ENCODE measurements around the gene BOC. TPM values are rescaled to one million over a fixed set of nuclear protein-coding genes. Genes with fewer than 3 reads are reported as not detected.

Gene BOC
- total and polyA plus RNA-seq, 10 donors, result 1.5 to 21.9 (median 13.5) TPM

GRCh38 chr3:113226491-113226890 is 15.1 kb downstream of the BOC start:
- WGBS, 5 donors, result 87 to 96% (median 92%) methylated on average over 3 of the region's 3 CpGs
- intact Hi-C loops (cut with DNase I; ENCODE audit: low total_unique reads), result no loop called here
- TF ChIP-seq POLR2AphosphoS5 (IDR thresholded peaks at IDR 0.05) (no peak), POLR2A (IDR thresholded peaks at IDR 0.05) (no peak)
- TF ChIP-seq, protein P1, sequence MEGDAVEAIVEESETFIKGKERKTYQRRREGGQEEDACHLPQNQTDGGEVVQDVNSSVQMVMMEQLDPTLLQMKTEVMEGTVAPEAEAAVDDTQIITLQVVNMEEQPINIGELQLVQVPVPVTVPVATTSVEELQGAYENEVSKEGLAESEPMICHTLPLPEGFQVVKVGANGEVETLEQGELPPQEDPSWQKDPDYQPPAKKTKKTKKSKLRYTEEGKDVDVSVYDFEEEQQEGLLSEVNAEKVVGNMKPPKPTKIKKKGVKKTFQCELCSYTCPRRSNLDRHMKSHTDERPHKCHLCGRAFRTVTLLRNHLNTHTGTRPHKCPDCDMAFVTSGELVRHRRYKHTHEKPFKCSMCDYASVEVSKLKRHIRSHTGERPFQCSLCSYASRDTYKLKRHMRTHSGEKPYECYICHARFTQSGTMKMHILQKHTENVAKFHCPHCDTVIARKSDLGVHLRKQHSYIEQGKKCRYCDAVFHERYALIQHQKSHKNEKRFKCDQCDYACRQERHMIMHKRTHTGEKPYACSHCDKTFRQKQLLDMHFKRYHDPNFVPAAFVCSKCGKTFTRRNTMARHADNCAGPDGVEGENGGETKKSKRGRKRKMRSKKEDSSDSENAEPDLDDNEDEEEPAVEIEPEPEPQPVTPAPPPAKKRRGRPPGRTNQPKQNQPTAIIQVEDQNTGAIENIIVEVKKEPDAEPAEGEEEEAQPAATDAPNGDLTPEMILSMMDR (IDR thresholded peaks at IDR 0.05 in 8 of 11, conservative IDR thresholded peaks at IDR 0.05 in 3 of 11), result no peak
- H3K4me1 ChIP-seq, result peaks cover 0 to 5% (median 0%) of the 10 kb centered on the region in 6 donors
- DNase-seq, result no peak
- H3K27me3 ChIP-seq (replicated peaks in 1 of 7), result peaks cover 0 to 6% (median 0%) of the 10 kb centered on the region in 7 donors
- no peaks in the 10 kb centered on the region for H3K36me3 ChIP-seq
- no peak overlapping the region for H3K27ac ChIP-seq
- H3K4me3 ChIP-seq, result no peak overlapping the region
- no peaks in the 10 kb centered on the region for H3K9me3 ChIP-seq

DNA sequence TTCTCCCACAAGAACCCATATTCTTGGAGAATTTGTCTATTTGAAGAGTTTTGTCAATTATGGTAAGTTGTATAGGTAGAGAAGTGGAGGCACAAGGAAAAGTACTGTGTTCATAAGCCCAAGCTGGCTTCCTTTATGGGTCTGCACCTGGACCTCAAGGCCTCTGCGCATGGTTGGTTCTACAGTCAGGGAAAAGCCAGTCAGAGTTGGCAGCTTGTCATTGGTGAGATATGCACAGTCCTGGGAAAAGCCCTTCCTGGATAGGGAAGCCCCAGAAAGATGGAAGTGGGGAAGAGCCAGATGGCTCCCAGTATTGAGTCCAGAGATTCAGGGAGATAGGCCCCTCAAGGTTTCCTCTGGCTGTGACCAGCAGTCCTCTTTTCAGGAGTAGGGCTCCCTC is 15.8 kb downstream of the BOC start:
- 87 to 100% (median 97%) methylated on average over 1 of the region's 1 CpG for WGBS, 5 donors
- TF ChIP-seq POLR2AphosphoS5 (IDR thresholded peaks at IDR 0.05), result no peak
- TF ChIP-seq POLR2A (IDR thresholded peaks at IDR 0.05), result no peak
- TF ChIP-seq, protein P1 (IDR thresholded peaks at IDR 0.05 in 8 of 11, conservative IDR thresholded peaks at IDR 0.05 in 3 of 11), result no peak

GRCh38 chr3:113228498-113229286 is 17.3 kb downstream of the BOC start:
- 45 to 81% (median 74%) methylated on average over 5 to 6 of the region's 6 CpGs for WGBS, 5 donors
- DNase-seq, result no peak
- Histone ChIP-seq H3K27me3 (replicated peaks in 1 of 7) (peaks cover 0 to 2% (median 0%) of the 10 kb centered on the region in 7 donors), H3K4me1 (peaks cover 0 to 5% (median 2%) of the 10 kb centered on the region in 6 donors), H3K27ac (no peak overlapping the region), H3K4me3 (no peak overlapping the region), H3K36me3 (no peaks in the 10 kb centered on the region), H3K9me3 (no peaks in the 10 kb centered on the region)
- intact Hi-C loops (cut with DNase I; ENCODE audit: low total_unique reads), result no loop called here
- TF ChIP-seq, protein P1 (IDR thresholded peaks at IDR 0.05 in 8 of 11, conservative IDR thresholded peaks at IDR 0.05 in 3 of 11), result no peak
- TF ChIP-seq POLR2AphosphoS5 (IDR thresholded peaks at IDR 0.05) (no peak), POLR2A (IDR thresholded peaks at IDR 0.05) (no peak)

More for the DNA sequence above, 15.8 kb downstream of the BOC start:
- no peak overlapping the region for H3K27ac ChIP-seq
- H3K4me1 ChIP-seq, result peaks cover 0 to 5% (median 2%) of the 10 kb centered on the region in 6 donors
- no peaks in the 10 kb centered on the region for H3K36me3 ChIP-seq
- no peaks in the 10 kb centered on the region for H3K9me3 ChIP-seq
- intact Hi-C loops (cut with DNase I; ENCODE audit: low total_unique reads), result no loop called here
- DNase-seq, result no peak
- peaks cover 0 to 6% (median 0%) of the 10 kb centered on the region in 7 donors for H3K27me3 ChIP-seq (replicated peaks in 1 of 7)
- H3K4me3 ChIP-seq, result no peak overlapping the region

DNA sequence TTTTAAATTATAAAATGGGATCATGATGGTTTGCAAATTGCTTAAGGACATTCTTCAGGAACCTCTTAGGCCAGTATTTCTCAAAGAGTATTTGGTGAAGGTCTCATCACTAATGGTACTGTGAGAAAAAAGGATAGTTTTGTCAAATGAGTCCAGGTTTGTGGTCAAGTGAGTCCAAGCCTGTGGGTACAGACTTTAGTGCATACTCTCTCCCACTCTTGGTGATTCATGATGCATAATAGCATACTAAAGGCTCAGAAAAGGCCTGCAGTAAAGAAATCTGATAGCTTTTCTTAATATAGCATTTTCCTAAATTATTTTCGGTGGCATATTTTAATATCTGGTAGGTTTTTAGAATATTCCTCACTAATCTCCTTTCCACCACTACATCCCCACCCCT is 20.0 kb downstream of the BOC start:
- intact Hi-C loops (cut with DNase I; ENCODE audit: low total_unique reads), result no loop called here
- H3K4me3 ChIP-seq, result no peak overlapping the region
- H3K36me3 ChIP-seq, result no peaks in the 10 kb centered on the region
- no peaks in the 10 kb centered on the region for H3K27me3 ChIP-seq (replicated peaks in 1 of 7)
- H3K4me1 ChIP-seq, result peaks cover 0 to 5% (median 0%) of the 10 kb centered on the region in 6 donors
- TF ChIP-seq, protein P1 (IDR thresholded peaks at IDR 0.05 in 8 of 11, conservative IDR thresholded peaks at IDR 0.05 in 3 of 11), result no peak
- TF ChIP-seq POLR2A (IDR thresholded peaks at IDR 0.05), result no peak
- TF ChIP-seq POLR2AphosphoS5 (IDR thresholded peaks at IDR 0.05), result no peak
- WGBS, 5 donors, result 87 to 93% (median 91%) methylated on average over 1 of the region's 1 CpG
- DNase-seq, result no peak
- no peak overlapping the region for H3K27ac ChIP-seq
- H3K9me3 ChIP-seq, result no peaks in the 10 kb centered on the region
